AG09309 (cell line): Measurements from ENCODE around the gene DNAH2.

Source experiments
- DNase-seq: peaks from one replicate; pipeline ENCODE4 v3.0.0-alpha.2; 2010; ENCODE audit warnings: low read depth
- H3K4me3 ChIP-seq: 2 replicates; pipeline ENCODE4 v1.5.1; 2011; ENCODE audit warnings: mild to moderate bottlenecking, low read depth, low read length, moderate library complexity; ENCODE audit not compliant: control insufficient read depth
- CTCF ChIP-seq: IDR thresholded peaks from 2 replicates; pipeline ENCODE4 v1.5.1; 2011; ENCODE audit warnings: mild to moderate bottlenecking, low read depth, low read length, inconsistent platforms; ENCODE audit not compliant: insufficient read depth, control insufficient read depth; ENCODE audit errors: missing control alignments

The DNAH2 gene

GRCh38 chr17:7688808-7689316 lies 28.7 kb upstream of the DNAH2 start:
- TF ChIP-seq CTCF = no peak
- H3K4me3 ChIP-seq = peak overlapping the region; percentile 86
- no peak for DNase-seq

GRCh38 chr17:7695586-7695985 lies 22.0 kb upstream of the DNAH2 start:
- TF ChIP-seq CTCF = no peak
- no peak for DNase-seq
- no peak overlapping the region for H3K4me3 ChIP-seq

- TF ChIP-seq CTCF = no peak
- no peak for DNase-seq
- H3K4me3 ChIP-seq = no peak overlapping the region
Measured at GRCh38 chr17:7697828-7698588, 19.5 kb upstream of the DNAH2 start.

- DNase-seq = no peak
- H3K4me3 ChIP-seq = no peak overlapping the region
- no peak for TF ChIP-seq CTCF
Measured at GRCh38 chr17:7700510-7700909, 17.0 kb upstream of the DNAH2 start.

GRCh38 chr17:7701681-7702080 lies 15.9 kb upstream of the DNAH2 start:
- no peak overlapping the region for H3K4me3 ChIP-seq
- no peak for DNase-seq
- TF ChIP-seq CTCF = no peak

- no peak for DNase-seq
- H3K4me3 ChIP-seq = no peak overlapping the region
- TF ChIP-seq CTCF = no peak
Measured at GRCh38 chr17:7702776-7703175, 14.8 kb upstream of the DNAH2 start.
